Smooth muscle cell of the brain vasculature (primary cell): ENCODE data around the gene NHERF2.
"Not testable (repeated sequence)": the region's sequence is repeated elsewhere in the genome, so short reads cannot be mapped to it uniquely, and the experiment has no call there.

Experiments used
- DNase-seq: peaks from one replicate; pipeline ENCODE4 v3.0.0-alpha.2; 2012; ENCODE audit warnings: low read depth, low spot score

The NHERF2 gene

DNA sequence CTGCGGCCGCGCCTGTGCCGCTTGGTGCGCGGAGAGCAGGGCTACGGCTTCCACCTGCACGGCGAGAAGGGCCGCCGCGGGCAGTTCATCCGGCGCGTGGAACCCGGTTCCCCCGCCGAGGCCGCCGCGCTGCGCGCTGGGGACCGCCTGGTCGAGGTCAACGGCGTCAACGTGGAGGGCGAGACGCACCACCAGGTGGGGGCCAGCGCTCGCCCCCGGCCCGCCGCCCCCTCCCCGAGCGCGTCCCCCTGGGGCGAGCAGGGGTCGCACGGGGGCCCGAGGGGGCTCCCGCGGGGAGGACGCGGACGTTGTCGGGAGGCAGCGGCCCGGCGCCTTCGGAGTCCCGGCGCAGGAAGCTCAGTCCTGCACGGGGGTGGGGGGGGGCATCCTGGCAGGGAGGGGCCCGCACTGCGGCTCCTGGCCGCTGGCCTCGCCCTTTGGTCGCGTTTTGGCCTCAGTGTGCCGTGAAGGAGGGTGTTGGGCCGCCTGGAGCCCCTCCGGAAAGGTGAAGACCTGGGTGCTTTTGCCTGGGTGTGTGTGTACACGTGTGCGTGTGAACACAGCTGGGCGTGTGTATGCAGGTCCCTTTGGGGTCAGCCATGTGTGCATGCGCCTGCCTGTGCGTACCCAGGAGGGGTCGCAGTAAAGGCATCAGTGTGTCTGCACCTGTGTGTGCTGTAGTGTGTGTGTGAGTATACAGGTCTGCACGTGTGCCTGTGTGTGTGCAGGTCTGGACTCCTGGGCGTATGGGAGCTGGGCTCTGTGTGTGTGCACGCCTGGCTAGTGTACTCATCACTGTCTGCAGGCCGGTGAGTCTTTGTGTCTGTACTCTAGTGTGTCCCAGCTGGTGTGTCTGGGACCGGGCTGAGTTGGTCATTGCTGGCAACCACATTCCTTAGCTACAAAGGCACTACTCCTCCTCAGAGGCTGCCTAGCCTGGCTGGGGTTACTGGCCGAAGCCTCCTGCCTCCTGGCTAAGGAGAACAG, 615 bp downstream of the NHERF2 start:
- DNase-seq: no peak

DNA sequence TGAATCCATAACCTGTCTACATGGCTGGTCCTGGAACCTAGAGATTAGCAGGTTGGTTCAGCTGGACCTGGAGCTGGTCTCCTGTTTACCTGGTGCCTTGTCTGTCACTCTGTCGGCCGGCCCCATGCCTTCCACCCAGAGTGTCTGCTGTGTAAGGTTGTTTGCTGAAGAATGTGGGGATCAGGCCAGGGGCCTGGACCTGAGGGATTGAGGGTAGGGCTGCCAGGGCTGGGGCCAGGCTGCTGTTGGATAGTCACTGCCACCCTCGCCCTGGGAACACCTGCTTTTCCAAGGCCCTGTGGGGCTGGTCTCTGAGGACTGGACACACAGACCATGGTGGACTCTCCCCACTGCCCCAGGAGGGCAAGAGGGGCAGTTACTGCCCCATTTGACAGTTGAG, 1.4 kb downstream of the NHERF2 start:
- no peak for DNase-seq

GRCh38 chr16:2028620-2029220, 2.0 kb downstream of the NHERF2 start:
- no peak for DNase-seq

DNA sequence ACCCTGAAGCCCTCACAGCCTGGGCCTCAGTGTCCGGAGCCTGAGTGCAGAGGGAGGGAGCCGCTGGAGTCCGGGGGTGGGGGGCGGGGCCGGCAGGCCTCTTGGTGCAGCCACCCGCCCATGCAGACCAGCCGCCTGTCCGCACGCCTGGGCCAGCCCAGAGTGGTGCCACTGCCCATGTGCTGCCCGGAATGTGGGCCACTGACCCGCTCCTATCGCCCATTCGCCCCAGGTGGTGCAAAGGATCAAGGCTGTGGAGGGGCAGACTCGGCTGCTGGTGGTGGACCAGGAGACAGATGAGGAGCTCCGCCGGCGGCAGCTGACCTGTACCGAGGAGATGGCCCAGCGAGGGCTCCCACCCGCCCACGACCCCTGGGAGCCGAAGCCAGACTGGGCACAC, 2.6 kb downstream of the NHERF2 start:
- DNase-seq: no peak

GRCh38 chr16:2030036-2030435, 3.3 kb downstream of the NHERF2 start:
- no peak for DNase-seq

DNA sequence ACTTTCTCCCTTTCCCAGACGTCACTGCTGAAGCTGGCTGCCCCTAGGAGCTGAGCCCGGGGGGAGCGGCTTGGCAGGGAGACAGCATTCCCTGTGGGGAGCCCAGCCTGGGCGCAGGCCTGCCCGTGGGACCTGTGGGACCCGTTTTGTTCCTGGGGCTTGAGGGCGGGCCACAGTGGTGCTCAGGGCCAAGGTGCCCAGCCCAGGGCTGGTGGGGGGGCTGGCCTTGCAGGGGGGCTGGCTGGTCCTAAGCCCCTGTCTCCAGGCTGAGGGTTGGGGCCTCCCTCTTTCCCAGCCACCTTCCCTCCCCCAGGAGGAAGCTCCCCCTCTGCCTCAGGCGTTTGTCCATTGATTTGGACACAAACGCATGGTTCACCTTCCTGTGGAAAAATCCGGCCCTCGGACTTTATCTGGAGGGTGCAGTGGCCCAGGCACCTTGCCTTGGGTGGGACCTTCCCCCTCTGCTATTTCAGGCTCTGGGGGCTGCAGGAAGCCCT, 4.4 kb downstream of the NHERF2 start:
- no peak for DNase-seq

GRCh38 chr16:2032285-2033056, 5.8 kb downstream of the NHERF2 start:
- DNase-seq: no peak

- no peak for DNase-seq
These were observed 6.6 kb downstream of the NHERF2 start for GRCh38 chr16:2033057-2033908.

GRCh38 chr16:2033909-2034695, 7.4 kb downstream of the NHERF2 start:
- not testable (repeated sequence) for DNase-seq

DNA sequence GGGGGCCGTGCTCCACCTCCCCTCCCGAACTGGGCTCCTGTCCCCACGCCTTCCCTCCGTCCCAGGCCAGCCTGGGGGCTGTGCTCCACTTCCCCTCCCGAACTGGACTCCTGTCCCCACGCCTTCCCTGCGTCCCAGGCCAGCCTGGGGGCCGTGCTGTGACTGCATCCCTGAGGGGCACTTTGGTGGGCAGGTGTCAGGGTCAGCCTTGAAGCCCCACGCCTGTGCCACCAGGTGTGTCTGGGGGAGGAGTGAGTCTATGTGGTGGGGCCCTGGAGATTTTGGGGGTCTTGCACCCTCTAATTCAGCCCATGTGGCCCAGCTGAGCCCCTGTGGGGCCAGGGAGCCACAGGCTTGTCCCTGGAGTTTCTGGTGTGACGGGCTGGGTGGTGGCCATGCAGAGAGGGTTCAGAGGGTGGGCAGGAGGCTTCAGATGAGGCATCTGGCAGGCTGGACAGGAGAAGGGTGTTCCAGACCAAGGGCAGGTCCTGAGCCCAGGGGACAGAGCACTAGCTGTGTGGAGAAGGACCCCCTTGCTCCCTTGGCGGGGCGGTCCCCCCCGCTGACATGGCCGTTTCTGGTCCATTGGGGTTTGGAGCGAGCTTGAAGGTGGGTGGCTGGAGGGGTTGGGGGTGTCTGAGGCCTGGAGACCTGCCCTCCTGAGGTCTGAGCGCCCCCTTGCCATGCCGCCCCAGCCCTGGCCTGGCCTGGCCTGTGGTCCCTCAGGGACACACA, 8.2 kb downstream of the NHERF2 start:
- DNase-seq: no peak

DNA sequence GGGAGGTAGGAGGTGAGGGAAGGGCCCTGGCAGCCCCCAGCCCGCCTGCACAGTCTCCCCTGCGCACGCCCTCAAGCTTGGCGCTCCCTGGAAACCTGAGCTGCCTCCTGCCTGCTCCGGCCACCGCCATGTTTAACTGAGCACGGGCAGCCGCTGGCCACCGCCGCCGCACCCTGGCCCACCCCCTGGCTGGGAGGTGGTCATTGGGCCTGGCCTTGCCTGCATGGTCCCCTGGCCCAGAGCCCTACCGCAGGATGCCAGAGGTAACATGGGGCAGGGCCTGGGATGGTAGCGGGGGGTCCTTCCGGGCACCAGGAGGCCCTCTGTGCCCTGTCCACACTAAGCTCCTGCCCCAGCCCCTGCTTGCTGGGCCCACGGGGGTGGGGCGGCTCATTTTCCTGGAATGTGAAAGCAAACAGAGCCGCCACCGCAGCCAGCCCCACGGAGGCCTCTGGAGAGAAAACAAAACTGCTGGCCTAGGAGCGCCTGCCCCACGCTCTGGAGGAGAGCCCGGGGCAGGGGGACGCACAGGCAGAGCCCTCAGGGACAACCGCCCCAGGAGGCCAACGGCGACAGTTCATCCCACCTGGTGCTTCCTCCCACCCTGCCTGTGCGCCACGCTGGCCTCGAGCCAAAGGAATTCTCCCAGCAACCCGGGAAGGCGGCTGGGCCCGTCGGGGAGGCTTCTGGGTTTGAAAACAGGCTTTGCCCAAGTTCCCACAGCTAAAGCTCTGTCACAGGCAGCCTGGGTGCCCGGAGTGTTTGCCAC, 8.9 kb downstream of the NHERF2 start:
- peak; percentile 85 for DNase-seq

DNA sequence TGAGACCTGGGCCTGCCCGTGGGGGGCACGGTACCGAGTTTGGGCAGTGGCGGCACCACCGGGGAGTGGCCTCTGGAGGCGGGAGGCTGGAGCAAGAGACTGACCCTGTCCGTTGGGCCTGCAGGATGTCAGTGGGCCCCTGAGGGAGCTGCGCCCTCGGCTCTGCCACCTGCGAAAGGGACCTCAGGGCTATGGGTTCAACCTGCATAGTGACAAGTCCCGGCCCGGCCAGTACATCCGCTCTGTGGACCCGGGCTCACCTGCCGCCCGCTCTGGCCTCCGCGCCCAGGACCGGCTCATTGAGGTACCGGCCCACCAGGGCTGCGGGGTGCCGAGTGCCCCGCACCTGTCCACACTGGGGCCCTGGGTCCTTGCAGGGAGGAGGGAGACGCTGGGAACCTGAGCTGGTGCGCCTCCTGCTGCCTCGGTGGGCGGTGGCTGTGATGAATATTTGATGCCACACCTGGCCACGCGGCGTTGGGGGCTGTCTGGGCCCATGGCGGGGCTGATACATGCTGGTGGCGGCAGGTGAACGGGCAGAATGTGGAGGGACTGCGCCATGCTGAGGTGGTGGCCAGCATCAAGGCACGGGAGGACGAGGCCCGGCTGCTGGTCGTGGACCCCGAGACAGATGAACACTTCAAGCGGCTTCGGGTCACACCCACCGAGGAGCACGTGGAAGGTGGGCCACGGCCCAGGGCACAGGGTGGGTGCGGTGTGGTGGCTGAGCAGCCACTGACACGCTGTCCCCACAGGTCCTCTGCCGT, 9.7 kb downstream of the NHERF2 start:
- no peak for DNase-seq

DNA sequence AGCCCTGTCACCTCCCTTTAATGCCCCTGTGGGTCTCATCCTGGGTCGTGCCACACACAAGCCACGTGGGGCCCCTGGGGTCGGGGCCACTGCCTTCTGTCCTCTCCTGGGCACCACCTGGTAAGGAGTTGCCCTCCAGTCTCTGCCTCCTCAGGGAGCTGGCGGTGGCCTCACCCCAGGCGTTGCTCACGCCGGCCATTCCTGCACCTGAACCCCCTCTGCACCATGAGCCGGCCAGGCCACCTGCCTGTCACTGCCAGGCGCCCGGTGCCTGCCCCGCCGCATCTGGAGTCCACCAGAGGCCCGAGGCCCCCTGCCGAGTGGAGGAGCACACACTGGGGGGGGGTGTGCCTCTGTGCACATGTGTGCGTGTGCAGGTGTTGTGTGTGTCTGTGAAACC, 10.4 kb downstream of the NHERF2 start:
- no peak for DNase-seq

GRCh38 chr16:2037647-2038381, 11.1 kb downstream of the NHERF2 start:
- DNase-seq: no peak

DNA sequence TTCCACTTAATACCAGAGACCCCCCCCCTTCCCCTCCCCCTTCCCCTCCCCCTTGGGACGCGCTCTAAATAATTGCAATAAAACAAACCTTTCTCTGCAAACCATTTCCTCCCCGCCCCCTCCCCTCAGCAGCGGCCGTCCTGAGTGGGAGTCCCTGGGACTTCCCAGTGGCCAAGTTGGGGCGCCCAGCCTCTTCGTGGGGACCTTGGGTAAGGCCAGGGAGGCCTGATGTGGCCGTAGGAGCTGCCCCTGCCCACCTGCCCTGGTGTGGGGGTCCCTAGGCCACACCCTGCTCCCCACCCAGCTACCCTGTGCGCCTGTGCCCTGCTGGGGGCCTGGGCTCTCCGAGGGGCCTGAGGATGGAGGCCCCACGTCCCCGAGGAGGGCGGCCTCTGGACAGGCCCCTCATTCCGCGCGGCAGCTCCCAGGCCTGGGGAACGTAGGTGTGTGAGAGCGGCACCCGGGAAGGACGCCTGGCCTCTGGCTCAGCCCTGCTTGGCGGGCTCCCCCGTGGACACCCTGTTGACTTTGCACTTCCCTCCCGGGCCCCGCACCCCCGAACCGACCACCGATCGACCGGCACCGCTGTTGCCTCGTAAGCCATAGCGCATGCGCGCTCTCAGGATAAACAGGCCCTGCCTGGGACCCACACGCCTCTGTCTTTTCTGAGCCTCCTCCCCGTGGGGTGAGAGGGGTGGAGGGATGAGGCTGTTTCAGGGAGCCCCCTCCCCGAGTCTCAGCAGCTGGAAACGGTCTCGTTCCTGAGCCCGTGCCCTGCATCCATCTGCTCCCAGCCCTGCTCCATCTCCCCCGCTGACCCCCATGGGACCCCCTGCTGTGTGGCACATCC, 11.9 kb downstream of the NHERF2 start:
- DNase-seq: no peak

- DNase-seq: no peak
These were observed 12.8 kb downstream of the NHERF2 start for GRCh38 chr16:2039274-2040031.
